NCI-H524 treated with DMSO at 0.1 percent for 48 hours (cell line): ENCODE results near the gene PPM1B.
"Not testable (repeated sequence)": the region's sequence is repeated elsewhere in the genome, so short reads cannot be mapped to it uniquely, and the experiment has no call there.

ENCODE experiments used
- DNase-seq: peaks from one replicate; lab custom pipeline; 2025; lab: John Stamatoyannopoulos, UW

The PPM1B gene

DNA sequence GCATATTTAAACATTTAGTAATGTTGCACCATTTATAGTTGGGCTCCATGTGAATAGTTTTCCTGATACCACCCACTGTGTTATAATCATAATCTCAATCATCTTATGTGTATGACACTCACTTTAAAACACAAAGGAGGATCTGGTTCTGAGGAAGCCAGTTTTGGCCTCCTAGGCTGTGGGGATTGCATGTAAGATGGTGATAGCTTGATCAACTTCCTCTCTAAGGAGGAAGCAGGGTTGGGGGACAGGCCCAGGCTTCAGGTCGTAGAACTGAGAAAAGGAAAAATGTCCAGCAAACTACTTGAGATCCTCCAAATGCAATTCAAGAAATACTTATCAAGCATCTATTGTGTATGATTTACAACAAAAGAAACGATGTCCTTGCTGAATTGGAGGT, 4.9 kb upstream of the PPM1B start:
- DNase-seq: no peak

DNA sequence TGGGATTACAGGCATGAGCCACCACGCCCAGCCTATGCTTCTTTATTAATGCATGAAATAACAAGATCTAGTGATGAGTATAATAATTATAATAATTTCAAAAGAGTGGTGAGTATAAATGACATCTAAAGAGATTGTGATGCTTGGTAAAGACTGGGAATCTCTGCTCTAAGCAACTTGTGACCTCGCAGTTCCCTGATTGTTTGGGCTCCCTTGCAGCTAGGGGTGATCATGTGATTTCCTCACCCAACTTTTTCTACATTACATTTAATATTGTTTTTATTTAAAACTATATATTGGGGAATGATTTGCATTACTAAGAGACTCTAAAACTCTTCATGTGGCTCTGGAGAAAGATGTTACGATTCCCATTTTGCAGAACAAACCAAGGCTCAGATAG, 4.1 kb upstream of the PPM1B start:
- DNase-seq: no peak

DNA sequence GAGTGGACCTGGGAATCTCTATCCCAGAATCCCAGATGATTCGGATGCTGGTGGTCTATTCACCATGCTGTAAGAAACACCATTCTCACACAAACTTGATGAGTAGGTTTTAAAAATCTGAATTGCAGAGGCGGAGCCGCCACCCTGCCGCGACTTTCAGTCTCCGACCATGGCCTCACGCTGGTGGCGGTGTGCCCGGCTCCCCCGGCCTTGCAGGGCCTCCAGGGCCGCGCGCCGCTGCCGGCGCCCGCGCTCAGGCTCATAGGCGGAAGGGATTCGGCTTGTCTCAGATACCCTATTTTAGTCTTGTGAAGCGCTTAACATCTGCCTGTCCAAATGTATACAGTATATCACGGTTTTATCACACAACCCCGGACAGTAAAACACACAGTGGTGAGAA, 2.6 kb upstream of the PPM1B start:
- DNase-seq: no peak

DNA sequence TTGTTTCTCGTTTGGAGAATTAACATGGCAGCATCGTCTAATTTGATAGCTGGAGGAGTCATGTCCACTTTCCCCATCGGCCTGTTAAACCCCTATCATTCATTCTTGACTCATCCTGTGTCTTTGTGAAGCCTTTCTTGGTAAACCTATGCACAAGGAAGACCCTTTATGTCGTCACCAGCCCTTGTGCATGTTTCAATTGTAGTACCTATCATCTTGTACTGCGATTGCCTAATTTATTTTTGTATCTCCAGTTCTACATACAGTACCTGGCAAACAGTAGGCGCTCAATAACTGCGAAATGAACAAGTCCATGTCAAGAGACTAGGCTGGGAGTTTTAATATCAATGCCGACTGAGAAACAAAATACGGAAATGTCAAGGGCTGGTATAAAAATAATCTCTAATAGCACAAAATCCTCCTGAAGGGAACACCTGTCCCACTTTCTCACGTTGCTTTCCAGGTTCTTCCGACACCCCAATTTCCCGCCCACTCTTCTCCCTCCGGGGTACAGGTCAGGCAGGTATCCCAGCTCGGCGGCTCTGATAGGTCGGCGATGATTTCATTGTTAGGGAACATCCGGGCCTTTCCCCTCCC, 1.3 kb upstream of the PPM1B start:
- DNase-seq: no peak

DNA sequence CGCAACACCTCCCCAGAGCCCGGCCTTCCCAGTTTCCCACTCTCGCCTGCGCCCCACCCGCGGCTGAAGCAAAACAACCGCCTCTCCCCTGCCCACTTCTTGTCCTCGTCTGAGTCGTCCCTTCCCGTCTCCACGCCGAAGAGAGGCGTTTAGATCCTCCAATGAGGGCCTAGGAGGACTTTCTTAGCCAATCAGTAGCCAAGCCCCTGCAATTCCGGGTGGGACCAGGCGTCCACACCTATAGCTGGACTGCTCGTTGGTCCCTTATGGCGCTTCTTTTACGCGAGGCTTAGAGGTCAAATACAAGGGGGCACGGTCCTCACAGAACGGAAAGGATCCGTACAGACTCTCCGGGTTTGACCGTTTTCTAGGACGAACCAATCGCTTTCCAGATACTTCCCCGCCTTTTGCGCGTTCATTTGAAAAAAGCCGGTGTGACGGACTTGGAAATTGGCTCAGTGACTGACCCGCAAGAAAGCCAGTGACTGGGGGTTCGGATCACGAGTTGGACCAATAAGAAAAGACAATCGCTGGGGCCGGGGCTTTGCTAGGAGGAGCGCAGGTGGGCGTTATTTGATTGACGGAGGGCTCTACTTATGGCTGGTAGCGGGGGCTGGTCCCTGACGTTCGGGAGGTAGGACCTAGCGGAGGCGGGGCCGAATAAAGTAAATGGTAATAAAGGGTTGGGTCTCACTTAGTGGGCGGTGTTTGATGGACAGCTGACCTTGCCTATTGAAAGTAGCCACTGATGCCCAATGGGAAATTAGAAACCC, 581 bp upstream of the PPM1B start:
- peak; percentile 100 for DNase-seq

DNA sequence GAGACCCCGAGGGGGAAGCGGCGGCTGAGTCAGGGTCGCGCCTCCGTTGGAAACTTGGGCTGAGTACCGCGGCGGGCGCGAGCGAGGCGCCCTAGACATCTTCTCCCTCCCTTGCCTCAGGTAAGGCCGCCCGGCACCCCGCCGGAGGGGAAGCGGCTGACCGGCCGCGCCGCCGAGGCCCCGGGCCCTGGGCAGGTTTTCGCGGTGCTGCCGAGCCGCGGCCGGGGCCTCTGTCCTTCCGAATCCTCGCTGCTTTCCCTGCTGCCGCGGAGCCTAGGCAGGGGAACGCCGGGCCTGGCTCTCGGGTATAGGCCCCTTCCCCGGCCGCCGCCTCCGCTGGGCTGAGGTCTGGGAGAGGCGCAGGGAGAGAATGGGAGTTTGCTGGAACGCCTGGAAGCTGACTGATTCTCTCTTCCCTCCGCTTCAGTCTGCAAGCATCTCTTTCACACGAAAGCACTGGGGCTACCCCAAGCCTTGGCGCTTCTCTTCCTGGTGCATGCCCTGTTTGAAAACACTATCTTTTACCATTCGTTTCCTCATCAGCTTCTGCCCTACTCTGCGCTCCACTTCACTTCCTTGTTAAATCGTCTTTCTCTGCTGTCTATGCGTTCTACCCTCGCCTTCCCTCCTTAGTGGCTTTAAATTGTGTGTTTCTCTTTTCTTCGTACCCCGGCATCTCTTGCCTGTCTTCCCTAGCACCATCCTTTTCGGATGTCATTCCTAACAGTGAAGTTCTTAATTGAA, 652 bp downstream of the PPM1B start:
- DNase-seq: no peak

DNA sequence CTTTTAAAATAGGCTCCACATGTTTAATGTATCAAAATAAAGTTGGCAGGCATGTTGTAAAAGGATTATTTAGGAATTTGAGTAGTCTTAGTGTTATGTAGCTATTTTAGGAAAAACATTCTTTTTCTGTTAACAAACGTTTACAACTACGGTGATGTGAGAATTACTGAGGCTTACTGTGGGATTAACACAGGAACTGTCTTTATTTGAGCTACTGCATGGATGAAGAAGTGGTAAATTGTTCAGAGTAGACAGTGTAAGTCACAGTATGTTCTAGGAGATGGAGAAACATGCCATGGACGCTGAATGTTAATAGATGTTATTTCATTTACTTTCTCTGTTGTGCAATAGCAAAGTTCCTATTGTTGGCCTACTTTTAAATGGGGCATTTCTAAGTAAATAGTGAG, 1.6 kb downstream of the PPM1B start:
- no peak for DNase-seq

DNA sequence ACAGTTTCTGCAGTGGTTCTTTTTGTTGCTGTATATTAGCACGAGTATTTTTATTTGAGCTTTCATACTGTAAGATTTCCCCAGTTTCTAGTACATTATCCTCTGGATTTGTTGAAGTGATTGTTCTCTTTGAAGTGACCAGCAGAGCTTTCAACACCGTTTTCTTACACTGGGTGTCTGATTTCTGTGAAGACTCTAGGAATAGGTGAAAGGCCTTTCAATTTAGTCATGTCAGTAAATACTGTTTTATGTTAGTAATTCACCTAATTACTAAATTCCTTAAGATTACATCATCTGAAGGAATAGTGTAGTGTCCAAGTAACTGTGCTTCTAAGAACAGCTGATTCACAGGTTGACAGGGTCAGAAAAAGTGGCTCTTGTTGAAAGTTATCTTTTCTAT, 2.3 kb downstream of the PPM1B start:
- no peak for DNase-seq

DNA sequence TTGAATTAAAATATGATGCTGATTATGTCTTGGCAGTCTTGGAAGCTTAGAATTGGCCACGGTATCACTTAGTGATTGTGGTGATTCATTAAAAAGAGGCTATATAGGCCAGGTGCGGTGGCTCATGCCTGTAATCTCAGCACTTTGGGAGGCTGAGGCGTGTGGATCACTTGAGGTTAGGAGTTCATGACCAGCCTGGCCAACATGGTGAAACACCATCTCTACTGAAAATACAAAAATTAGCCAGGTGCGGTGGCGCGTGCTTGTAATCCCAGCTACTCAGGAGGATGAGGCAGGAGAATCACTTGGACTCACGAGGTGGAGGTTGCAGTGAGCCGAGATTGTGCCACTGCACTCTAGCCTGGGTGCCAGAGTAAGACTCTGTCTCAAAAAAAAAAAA, 2.8 kb downstream of the PPM1B start:
- not testable (repeated sequence) for DNase-seq

DNA sequence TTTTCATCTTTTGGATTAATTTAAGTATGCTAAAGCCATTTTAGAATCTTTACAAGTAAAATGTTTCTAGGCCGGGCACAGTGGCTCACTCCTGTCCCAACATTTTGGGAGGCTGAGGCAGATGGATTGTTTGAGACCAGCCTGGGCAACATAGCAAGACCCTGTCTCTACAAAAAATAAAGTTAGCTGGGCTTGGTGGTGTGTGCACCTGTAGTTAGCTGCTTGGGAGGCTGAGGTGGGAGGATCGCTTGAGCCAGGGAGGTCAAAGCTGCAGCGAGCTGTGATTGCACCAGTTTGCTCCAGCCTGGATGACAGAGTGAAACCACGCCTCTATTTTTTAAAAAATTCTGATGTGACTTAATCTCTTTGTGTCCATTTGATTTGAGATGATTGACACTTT, 3.9 kb downstream of the PPM1B start:
- DNase-seq: no peak

DNA sequence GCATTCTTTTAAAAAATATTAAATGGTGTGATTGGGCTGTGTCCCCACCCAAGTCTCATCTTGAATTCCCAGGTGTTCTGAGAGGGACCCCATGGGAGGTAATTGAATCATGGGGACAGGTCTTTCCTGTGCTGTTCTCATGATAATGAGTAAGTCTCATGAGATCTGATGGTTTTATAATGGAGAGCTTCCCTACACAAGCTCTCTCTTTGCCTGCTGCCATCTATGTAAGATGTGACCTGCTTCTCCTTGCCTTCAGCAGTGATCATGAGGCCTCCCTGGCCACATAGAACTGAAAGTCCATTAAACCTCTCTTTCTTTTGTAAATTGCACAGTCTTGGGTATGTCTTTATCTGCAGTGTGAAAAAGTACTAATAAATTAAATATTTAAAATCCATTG, 10.3 kb downstream of the PPM1B start:
- DNase-seq: no peak

DNA sequence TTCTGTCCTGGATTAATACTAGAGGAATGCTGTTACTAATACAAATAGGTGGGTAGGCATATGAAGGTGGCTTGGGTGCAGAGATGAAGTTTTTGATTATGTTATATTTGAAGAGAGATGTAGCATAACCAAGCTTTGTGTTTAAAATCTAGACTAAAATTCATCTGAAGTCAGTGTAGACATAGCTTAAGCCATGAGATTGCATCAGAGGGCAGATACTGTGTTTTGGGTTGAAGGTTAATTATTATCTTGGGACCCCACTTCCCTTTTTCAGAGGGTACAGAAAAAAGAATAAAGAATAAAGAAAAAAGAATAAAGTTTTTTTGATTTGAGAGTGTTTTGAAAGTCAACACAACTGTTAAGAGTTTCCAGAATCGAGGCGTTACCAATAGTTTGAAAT, 13.0 kb downstream of the PPM1B start:
- DNase-seq: no peak

DNA sequence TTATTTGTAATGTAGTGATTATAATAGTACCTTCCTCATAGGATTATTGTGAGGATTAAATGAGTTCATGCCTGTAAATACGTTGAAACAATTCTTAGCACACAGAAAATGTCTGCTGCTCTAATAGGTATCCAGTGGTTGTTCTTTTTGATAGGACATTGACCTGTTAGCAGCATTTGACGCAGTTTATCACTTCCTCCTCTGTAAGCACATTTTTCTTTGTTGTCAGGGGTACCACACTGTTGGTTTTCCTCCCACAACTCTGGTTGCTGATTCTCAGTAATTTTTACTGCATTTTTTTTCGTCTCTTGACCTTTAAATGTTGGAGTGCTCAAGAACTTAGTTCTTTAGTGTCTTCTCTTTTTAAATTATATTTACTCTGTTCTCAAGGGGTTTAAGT, 15.4 kb downstream of the PPM1B start:
- no peak for DNase-seq

DNA sequence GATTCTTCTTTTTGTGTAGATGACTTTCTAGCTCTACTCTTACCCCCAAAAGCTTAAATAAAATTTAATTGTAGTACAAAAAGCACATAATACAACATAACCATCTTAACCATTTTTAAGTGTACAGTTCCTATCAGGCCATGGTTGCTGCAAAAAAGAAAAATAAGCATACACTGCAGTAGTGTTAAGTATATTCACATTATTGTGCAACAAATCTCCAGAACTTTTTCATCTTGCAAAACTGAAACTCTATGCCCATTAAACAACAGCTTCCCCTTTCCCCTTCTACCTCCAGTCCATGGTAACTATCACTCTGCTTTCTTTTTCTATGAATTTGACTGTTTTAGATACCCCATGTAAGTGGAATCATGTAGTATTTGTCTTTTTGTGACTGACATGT, 18.1 kb downstream of the PPM1B start:
- DNase-seq: no peak

DNA sequence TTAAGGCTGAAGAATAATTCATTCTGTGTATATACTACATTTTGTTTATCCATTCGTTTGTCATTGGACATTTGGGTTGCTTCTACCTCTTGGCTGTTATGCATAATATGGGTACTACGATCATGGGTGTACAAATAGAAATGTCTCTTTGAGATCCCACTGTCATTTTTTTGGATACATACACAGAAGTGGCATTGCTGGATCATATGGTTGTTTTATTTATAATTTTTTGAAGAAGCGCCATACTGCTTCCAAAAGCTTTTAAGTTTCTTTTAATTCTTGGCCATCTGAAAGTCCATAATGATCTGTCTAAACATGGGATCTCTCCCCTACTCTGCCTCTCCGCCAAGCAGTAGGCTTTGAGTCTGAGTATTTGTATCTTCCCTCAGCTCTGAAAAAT, 18.6 kb downstream of the PPM1B start:
- DNase-seq: no peak

DNA sequence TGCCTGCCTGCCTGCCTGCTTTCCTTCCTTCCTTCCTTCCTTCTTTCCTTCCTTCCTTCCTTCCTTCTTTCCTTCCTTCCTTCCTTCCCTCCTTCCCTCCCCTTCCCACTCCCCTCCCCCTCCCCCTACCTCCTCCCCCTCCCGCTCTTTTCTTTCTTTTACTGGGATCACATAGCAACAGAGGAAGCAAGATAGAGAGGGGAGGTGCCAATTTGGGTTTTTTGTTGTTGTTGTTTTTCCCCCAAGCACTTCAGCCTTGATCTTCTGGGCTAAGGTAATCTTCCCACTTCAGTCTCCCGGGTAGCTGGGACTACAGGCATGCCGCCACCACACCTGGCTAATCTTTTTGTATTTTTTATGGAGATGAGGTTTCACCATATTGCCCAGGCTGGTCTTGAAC, 20.0 kb downstream of the PPM1B start:
- no peak for DNase-seq

DNA sequence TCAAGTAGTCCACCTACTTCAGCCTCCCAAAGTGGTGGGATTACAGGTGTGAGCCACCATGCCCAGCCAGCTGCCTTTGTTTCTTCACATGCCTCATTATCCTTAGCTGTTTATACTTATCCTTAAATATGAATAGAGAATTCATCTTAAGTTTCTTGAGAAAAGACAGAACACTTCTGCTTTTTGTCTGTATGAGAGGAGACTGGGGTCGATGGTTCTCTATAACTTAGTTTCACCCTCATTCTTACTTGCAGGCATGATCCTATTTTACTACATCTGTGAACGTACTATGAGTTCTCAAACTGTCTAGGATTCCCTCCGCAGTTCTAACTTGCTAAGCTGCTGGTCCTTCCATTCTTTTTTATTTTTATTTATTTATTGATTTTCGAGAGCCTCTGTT, 20.4 kb downstream of the PPM1B start:
- DNase-seq: no peak

DNA sequence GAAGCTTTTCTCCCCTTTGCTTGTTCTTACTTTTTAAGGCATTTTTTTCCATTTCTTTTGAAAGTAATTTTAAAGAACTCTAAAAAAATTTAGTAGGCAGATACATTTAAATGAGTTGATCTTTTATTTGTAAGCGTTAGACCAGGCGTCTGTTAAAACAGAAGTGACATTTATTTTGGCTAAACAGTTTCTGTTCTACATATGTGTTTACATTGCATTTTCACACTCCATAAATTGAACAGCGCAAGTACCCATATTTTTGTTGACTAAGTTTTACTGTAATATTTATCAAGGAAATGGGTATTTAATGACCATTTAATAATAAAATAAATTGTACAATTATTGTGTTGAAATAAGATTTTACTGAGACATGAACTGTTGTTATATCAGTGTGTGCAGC, 21.9 kb downstream of the PPM1B start:
- DNase-seq: no peak

DNA sequence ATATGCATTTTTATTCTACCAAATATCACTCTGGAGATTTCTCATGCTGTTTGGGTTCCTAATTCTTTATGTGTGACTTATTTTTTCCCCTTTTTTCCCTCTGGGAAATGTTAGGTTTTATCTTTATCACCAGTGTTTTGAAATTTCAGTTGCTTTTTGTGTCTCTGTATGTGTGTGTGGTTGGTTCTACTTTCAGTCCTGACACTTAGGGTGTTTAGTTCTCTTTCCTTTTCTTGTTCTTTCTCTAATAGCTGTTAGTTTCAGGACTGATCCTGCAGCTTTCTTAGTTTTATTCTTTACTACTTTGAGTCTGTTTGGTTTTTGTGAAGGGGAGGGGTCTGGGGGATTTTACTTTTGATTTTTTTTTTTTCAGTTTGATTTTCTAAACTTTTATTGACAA, 23.1 kb downstream of the PPM1B start:
- no peak for DNase-seq

DNA sequence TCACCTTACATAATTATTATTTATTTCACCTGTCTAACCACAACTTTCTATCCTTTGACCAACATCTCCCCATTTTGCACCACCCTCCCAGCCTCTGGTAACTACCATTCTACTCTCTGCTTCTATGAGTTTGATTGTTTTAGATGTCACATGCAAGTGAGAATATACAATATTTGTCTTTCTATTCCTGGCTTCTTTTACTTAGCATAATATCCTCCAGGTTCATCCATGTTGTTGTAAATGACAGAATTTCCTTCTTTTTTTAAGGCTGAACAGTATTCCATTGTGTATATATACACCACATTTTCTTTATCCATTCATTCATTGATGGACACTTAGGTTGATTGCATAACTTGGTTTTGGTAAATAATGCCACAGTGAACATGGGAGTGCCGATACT, 24.0 kb downstream of the PPM1B start:
- no peak for DNase-seq

DNA sequence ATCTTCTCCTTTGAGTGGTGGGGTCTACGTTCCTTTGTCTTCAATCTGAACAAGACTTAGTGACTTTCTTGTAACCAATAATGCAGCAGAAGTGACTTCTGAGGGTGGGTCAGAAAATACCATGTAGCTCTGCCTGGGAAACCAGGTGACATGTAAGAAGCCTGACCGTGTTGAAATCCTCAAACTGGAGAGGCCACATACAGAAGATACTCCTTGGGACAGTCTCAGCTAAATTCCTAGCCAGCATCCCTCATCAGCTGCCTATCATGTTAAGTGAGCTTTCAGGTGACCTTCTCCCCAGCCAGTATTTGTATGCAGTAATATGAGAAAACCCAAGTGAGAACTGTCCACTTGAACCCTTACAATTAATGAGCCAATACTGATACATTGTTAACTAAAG, 27.0 kb downstream of the PPM1B start:
- no peak for DNase-seq

DNA sequence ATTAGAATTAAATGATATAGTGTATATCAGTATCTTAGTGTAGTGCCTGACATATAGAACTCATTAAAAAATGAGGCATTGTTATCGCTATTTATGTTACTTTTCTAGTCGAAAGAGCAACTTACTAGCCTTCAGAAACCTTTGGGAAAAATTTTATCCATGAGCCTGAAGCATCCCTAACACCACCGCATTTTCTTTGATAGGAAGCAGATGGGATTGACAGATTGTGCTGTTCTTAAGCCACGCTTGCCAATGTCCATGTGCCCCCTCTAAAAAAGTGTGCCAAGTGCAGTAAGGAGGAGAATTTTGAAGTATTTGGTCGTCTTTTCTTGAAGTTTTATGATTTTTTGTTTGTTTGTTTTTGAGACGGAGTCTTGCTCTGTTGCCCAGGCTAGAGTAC, 29.1 kb downstream of the PPM1B start:
- DNase-seq: peak; percentile 81

DNA sequence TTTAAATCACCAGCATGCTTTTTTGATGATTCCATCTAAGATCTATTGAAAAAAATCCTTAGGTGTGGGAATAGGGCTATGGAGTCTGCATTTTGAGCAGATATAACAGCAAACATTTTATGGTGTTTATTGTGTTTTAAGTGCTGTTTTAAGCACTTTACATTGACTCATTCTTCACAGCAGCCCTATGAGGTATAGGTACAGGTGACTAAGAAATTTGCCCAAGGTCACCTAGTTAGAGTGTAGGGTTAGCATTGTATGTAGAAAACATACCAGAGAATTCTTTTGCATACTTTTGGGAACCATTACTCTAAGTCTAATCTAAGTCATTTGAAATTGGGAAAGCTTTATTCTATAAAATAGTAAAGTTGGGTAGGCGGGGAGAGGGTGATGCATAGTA, 31.3 kb downstream of the PPM1B start:
- no peak for DNase-seq

DNA sequence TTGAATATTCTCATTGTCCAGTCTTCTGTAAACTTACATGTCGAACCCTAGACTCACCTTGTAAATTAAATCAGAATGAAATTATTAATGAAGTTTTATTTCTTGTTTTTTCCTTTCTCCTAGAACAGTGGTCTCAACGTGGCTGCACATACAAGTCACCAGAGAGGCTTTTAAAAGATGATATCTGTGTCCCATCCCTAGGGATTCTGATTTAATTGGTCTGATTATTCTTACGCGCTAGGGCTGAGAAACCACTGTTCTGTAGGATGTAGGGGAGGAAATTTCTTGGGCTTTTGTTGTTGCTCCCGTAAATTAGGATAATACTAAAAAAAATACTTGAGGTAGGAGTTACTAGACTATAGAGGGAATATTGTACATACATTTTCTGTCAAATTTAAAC, 32.1 kb downstream of the PPM1B start:
- no peak for DNase-seq
